NCI-H2171 (cell line): ENCODE measurements around the gene IRF4.

Experiments used
- DNase-seq: peaks from one replicate; lab custom pipeline; 2025; lab: John Stamatoyannopoulos, UW

IRF4 gene

GRCh38 chr6:398558-399078, 7.1 kb downstream of the IRF4 start:
- DNase-seq = no peak

GRCh38 chr6:399785-400534, 8.4 kb downstream of the IRF4 start:
- no peak for DNase-seq

DNA sequence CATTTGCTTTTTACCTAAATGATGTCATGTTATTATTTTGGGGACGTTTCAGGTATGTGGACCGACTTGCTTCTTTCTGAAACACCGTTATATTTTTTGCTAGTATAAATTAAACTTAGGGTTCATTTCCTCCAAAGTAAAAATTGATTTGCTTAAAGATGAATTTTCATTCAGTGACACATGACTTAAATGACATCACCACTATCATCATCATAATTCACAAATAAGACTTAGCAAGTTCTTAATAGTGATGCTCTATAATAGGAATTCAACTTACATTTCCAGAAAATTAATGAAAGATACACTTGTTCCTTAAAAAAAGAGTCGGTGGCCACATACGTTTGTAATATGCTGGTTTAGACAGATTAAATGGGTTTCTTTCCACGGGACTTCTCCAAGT, 9.3 kb downstream of the IRF4 start:
- no peak for DNase-seq

DNA sequence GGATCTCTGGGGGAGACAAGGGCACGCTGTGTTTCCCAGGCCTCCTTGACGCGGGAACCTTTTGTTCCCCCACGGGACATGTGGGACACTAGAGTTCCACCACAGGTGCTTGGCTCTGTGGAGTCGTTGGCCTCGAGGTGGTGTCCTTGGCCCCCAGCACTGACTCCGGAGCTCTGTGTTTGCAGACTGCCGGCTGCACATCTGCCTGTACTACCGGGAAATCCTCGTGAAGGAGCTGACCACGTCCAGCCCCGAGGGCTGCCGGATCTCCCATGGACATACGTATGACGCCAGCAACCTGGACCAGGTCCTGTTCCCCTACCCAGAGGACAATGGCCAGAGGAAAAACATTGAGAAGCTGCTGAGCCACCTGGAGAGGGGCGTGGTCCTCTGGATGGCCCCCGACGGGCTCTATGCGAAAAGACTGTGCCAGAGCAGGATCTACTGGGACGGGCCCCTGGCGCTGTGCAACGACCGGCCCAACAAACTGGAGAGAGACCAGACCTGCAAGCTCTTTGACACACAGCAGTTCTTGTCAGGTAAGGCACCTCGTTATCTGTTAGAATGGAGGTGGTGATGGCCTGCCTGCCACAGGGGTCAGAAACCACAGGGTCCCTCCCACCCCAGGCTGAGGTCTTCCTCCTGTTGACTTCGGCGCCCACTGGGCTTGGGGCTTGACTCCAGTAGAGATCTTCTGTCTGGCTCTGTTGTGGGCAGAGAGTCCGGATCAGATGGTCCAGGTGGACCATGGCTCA, 9.9 kb downstream of the IRF4 start:
- no peak for DNase-seq

DNA sequence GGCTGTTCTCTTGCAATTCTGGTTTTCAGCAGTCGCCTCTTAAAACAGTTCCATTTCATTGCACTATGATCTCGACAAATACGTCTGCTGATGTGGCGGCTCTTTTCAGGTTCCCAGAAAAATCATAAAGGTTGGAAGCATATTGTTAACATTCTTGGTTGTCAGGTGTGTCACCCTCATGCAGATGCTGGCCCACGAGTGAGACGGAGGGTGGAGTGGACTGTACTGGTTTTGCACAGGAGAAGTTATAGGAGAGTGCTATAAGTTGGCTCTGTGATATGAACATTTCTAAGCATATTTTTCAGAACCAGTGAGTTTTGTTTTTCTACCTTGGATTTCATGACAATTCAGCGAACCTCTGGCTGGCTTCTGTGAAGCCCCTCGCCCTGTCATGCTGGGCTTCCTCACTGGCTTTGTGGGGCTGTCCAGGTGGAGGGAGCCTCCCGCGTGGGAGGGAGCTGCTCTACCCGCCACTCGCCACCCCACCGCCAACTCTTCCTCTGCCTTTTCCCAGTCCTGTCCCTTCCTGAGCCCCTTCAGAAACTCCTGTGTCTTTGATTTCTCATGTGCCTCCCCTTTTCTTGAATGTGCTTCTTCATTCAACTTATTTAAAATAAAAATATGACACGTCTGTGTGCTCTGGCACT, 10.6 kb downstream of the IRF4 start:
- no peak for DNase-seq

DNA sequence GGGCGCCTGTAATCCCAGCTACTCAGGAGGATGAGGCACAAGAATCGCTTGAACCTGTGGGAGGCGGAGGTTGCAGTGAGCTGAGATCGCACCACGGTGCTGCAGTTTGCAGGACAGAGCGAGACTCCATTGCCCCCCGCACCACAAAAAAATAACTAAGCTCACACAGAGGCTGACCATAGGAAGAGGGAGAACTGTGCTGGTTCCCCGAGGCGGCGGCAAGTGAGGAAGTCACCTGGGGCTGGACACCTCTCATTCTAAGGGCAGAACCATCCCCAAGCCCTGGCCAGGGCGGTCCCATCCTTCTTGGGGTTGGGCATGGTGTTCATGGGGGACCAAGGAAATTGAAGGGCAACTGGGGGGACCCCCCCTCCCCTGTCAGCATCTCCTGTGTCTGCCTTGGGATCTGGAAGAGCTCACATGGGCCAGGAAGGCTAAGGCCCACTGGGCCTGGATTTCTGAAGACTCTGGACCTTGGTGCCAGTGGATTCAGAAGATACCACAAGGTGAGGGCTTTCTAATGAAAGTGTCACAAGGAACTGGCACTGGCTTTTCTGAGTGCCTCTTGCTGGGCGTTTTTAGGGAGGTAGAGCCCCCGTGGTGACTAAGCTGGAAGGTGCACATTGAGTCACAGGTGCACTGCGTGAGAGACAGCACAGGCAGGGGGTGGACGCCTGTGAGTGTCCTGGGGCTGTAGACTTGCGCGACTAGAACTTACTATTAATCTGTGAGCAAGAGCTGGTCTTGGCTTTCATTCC, 11.5 kb downstream of the IRF4 start:
- DNase-seq = no peak

DNA sequence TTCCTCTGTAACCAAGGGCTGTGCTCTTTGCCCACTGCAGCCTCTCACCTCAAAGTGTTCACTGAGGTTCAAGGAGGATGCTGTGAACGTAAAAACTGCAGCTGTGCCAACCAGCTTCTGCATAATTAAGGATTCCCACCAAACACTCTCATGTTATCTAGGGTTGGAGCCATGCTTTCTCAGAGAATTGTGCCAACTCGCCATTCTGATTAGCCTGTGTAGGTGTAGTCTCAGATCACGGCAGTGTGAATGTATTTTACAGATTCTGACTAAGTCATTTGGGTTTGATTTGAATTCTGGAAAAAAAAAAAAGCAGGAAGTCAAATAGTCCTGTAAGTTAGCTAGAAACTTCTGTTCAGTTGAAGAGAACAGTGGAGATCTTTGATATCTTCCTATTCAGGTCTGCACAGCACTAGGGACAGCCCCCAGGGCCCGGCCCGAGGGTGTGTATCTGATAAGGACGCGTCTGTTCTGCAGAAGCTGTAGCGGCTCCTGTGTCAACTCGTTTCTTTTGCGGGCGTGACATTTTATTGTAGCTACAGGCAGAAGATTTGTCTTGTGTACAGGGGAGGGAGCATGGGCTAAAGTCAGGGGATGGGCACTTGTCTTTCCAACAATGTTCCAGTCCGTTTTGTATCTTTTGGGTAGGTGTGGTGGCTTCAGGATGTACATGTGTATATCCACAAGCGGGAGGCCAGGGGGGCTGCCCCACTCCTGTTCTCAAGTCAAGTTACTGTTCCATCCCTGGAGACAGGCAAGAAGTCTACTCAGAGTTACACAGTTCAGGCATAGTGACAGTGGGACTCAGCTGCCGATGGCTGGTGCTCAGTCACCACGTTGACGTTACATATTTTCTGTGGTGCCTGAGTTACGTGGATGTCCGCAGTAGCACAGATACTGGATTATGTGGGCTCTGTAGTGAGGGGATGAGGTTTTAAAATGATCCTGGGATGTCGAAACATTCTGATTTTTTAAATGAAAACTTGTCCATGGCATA, 12.4 kb downstream of the IRF4 start:
- DNase-seq = no peak

DNA sequence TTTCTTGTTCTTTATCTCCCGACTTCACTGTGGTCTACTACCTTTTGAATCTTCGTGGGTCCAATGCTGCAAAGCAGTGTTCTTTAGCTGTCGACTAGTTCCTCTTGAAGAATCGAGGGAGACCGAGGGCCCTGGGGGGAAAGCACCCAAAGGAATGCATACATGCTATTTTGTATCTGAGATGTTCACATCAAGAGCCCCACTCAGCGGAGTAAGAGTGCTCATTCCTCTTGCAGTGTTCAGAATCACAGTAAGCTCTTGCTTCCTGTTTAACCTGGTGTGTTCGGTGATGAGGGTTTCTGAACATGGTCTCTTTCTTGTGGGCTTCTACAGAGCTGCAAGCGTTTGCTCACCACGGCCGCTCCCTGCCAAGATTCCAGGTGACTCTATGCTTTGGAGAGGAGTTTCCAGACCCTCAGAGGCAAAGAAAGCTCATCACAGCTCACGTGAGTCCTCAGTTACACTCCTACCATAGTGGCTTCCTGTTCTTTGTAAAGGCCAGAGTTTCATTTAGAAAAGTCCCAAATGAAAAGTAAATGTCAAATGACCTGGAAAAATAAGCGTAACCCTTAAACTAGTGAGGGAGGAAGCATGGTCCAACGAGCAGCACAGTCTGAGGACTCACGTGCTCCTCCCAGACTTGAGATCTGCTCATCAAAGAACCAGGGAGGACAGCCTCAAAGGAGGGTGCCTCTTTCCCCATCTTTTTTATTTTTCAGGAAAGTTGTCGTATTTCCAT, 13.3 kb downstream of the IRF4 start:
- DNase-seq = no peak

- DNase-seq = no peak
Measured at GRCh38 chr6:408148-408547, 16.6 kb downstream of the IRF4 start.

GRCh38 chr6:408599-409102, 17.1 kb downstream of the IRF4 start:
- DNase-seq = no peak

GRCh38 chr6:409370-409972, 17.9 kb downstream of the IRF4 start:
- no peak for DNase-seq

- no peak for DNase-seq
Measured at GRCh38 chr6:410555-411395, 19.2 kb downstream of the IRF4 start.

DNA sequence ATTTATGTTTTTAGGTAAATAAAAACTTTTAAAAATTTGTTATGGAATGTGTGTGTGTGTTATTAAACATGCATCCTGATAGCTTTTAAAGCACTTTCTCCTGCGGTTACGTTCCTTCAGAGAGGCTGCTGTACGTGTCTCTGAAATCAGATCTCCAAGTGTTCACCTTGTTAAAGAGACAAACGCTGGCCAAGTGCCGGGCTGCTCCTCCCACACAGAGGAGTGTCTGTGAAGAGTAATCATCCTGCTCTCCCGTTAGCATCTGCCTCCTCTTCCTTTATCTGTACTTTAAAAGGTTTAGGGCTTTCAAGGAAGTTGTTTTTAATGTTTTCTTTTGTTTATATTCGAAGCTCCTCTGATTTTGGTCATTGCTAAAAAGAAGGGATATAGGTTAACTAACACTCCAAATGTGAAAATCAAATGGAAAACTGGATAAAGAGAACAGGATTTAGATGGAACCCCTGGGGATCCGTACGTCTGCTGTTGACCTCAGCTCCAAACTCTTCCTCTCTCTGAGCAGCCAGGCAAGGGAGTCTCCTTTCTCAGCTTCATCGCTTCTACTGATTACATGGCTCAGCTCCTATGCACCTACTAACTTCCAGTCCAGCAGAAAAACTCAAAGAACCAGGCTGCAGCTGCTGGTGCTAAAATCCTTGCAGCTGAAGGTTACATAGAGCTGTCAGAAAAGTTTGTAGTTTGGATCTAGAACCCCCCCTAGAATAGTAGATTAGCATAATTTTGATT, 20.0 kb downstream of the IRF4 start:
- DNase-seq = no peak

DNA sequence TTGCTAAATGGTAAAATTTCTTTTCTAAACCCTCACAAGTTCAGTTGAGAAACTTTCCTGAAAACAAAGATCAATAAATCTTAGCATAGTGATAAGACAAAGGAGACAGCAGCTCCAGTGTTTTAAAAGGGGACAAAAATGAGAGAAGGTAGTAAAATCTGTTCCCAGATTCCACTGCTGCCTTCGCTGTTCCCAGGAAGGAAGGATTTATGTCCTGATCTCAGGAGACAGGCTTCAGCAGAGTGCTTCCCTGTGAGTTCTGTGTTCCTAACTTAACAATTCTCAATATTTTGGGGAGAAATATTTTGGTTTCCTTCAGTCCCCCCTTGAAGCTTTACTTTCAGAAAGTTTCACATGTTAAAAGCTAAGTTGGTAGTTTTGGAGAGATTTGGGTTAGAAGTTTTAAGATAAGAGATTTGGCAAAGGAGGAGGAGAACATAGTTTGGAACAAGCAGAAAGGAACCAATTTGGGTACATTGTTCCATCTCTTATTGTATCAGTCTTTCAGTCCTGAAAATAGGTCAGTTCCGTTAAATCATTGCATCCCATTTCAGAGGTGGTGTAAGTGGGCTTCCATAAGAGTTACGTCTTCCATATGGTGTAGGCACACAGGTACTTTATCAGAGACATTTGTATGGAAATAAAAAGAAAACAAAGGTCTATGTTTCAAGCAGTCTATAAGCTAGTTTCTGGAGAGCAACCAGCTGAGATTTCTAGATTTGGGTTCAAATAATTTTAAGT, 20.8 kb downstream of the IRF4 start:
- DNase-seq = no peak

DNA sequence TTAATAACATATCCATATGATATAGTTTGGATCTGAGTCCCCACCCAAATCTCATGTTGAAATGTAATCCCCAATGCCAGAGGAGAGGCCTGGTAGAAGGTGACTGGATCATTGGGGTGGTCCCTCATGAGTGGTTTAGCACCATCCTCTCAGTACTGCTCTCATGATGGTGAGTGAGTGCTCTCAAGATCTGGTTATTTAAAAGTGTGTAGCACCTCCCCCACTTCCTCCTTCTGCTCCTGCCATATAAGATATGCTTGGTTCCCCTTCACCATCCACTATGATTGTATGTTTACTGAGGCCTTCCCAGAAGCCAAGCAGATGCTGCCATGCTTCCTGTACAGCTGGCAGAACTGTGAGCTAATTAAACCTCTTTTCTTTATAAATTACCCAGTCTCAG, 22.9 kb downstream of the IRF4 start:
- DNase-seq = no peak

DNA sequence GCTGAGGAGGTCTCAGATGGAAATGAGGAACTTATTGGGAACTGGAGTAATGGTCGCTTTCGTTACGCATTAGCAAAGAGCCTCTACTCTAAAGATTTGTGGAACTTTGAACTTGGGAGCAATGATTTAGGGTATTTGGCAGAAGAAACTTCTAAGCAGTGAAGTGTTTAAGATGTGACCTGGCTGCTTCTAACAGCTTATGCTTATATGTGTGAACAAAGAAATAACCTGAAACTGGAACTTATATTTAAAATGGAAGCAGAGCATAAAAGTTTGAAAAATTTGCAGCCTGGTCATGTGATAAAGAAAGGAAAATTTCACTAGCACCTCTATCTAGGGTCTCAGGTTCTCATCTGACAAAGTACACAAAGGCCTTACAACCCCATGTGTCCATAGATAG, 23.5 kb downstream of the IRF4 start:
- DNase-seq = no peak

DNA sequence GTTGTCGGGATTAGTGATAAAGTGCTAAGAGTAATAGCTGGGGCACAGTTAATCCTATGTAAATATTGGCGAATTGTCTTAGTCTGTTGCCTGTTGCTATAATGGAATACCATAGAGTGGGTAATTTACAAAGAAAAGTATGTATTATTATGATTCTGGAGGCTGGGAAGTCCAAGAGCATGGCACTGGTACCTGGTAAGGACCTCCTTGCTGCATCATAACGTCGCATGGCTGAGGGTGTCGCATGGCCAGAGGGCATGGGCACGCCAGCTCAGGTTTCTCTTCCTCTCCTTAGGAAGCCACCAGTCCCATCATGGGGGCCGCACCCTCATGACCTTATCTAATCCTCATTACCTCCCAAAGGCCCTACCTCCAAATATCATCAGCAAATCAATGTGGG, 29.7 kb downstream of the IRF4 start:
- no peak for DNase-seq
